Activated CD4-positive, alpha-beta T cell treated with anti-CD3 and anti-CD28 coated beads for 36 hours (primary cell): ENCODE data around the gene BEND6. TPM values are rescaled to one million over a fixed set of nuclear protein-coding genes. Genes with fewer than 3 reads are reported as not detected.
A peak's percentile ranks its signal among the peaks of the same experiment; 100 is the strongest.
"Not testable (repeated sequence)": the region's sequence is repeated elsewhere in the genome, so short reads cannot be mapped to it uniquely, and the experiment has no call there.

ENCODE experiments used
- ATAC-seq: fragments of 200-7000 bp; cut with Tn5 transposase; one replicate; pipeline ENCODE4 v1.10.0; 2021; ENCODE audit warnings: mild to moderate bottlenecking, moderate library complexity
- CTCF ChIA-PET: fragments of 350-600 bp; sonication (Branson Sonifier 250); formaldehyde crosslinking; loops from one replicate; lab custom pipeline; 2021; ENCODE audit warnings: antibody characterized with exemption; lab: Charles Lee
- POLR2A ChIA-PET: fragments of 350-600 bp; sonication (Branson Sonifier 250); formaldehyde crosslinking; loops from one replicate; lab custom pipeline; 2021; ENCODE audit warnings: antibody characterized with exemption, inconsistent platforms; lab: Charles Lee
- DNase-seq: peaks from one replicate; pipeline ENCODE4 v3.0.0-alpha.2; 2020
- H3K27ac Mint-ChIP-seq: one replicate; pipeline ENCODE4 v1.8.0; 2021; ENCODE audit warnings: mixed read lengths
- H3K27me3 Mint-ChIP-seq: one replicate; pipeline ENCODE4 v1.8.0; 2021; ENCODE audit warnings: mixed read lengths
- H3K36me3 Mint-ChIP-seq: one replicate; pipeline ENCODE4 v1.8.0; 2021; ENCODE audit warnings: low read depth, mixed read lengths
- H3K4me1 Mint-ChIP-seq: one replicate; pipeline ENCODE4 v1.8.0; 2021; ENCODE audit warnings: mixed read lengths
- H3K4me3 Mint-ChIP-seq: one replicate; pipeline ENCODE4 v1.8.0; 2021; ENCODE audit warnings: mild to moderate bottlenecking, moderate library complexity, mixed read lengths
- H3K9me3 Mint-ChIP-seq: one replicate; pipeline ENCODE4 v1.8.0; 2021; ENCODE audit warnings: low read depth, mixed read lengths
- intact Hi-C, 2 experiments: fragments of 100-400 bp; cut with DNase I in 1 of 2; cut with micrococcal nuclease in 1 of 2; formaldehyde crosslinking; loops; one replicate each; pipeline versions ENCODE4 v1.14.2 to v1.15.1; 2022 to 2024; cut with DNase I, micrococcal nuclease
- total RNA-seq, 2 experiments: library from RNA; stranded (reverse); gene quantifications; one replicate each; pipeline ENCODE4 v1.2.3, GENCODE V29; 2021

The BEND6 gene
- total RNA-seq, 2 experiments from 2014 or later = not detected

DNA sequence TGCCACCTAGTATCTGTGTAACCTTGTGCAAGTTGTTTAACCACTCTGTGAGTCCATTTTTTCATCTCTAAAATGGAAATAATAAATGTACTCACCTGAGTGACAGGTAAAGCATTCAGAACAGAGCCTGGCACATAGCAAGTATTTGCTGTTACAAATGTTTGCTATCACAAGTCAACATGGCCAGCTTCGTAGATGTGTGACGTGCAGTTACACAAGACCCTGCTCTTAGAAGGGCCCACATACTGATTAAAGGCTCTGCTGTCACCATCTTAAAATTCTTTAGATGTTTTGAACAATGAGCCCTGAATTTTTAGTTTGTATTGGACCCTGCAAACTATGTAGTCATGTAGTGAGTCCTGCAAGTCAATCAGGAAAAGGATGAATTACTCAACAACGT lies 51.2 kb downstream of the BEND6 start:
- no peaks in the 10 kb centered on the region for H3K9me3 Mint-ChIP-seq
- ATAC-seq (no peak), DNase-seq (no peak)
- intact Hi-C loops = no loop called here
- no peaks in the 10 kb centered on the region for H3K36me3 Mint-ChIP-seq
- ChIA-PET CTCF (no interaction called here), POLR2A (no interaction called here)
- no peak overlapping the region for H3K4me3 Mint-ChIP-seq
- H3K27me3 Mint-ChIP-seq = peaks cover 10% of the 10 kb centered on the region
- no peaks in the 10 kb centered on the region for H3K4me1 Mint-ChIP-seq
- H3K27ac Mint-ChIP-seq = no peak overlapping the region

GRCh38 chr6:57008069-57008468 lies 53.2 kb downstream of the BEND6 start:
- POLR2A ChIA-PET, H3K4me1 Mint-ChIP-seq, H3K27ac Mint-ChIP-seq, DNase-seq, intact Hi-C loops, H3K27me3 Mint-ChIP-seq, H3K9me3 Mint-ChIP-seq, H3K36me3 Mint-ChIP-seq, ATAC-seq, H3K4me3 Mint-ChIP-seq: not testable (repeated sequence)
- CTCF ChIA-PET = interaction anchor here (1.4 kb wide), 1 partner anchor 103 kb away, joined by 3 read pairs; no protein-coding TSS in a partner anchor

DNA sequence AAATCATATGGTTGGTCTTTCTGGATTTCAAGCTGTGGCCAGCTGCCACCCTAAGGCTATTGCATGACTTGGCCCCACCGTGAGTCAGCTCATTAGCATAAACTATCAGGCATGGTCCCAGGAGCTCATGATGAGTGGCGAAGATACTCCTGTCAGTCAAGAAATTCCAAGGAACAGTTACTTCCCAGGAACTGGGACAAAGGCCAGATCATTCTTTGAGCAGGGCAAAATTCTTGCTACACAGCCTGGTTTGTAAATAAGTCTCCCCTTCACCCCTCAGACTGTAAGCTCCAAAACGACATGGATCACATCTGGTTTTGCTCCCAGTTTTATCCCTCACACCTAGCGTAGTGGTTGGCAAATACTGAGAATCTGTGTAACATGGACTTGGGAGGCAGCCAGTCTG lies 58.6 kb downstream of the BEND6 start:
- H3K27me3 Mint-ChIP-seq = peaks cover 10% of the 10 kb centered on the region
- no peaks in the 10 kb centered on the region for H3K4me1 Mint-ChIP-seq
- no peaks in the 10 kb centered on the region for H3K9me3 Mint-ChIP-seq
- ATAC-seq (no peak), DNase-seq (no peak)
- no peak overlapping the region for H3K27ac Mint-ChIP-seq
- no peaks in the 10 kb centered on the region for H3K36me3 Mint-ChIP-seq
- H3K4me3 Mint-ChIP-seq = no peak overlapping the region
- intact Hi-C loops = no loop called here
- POLR2A ChIA-PET = no interaction called here
- CTCF ChIA-PET = no interaction called here

GRCh38 chr6:57017069-57017468 lies 62.2 kb downstream of the BEND6 start:
- POLR2A ChIA-PET = no interaction called here
- CTCF ChIA-PET = interaction anchor here (1.1 to 1.5 kb wide), 2 partner anchors 10 to 113 kb away, joined by 3 to 4 read pairs; no protein-coding TSS in a partner anchor
- no peaks in the 10 kb centered on the region for H3K36me3 Mint-ChIP-seq
- no peak for ATAC-seq
- no peak for DNase-seq
- peaks cover 4% of the 10 kb centered on the region for H3K27me3 Mint-ChIP-seq
- no peak overlapping the region for H3K4me3 Mint-ChIP-seq
- H3K9me3 Mint-ChIP-seq = no peaks in the 10 kb centered on the region
- no peak overlapping the region for H3K27ac Mint-ChIP-seq
- intact Hi-C loops = no loop called here
- H3K4me1 Mint-ChIP-seq = no peaks in the 10 kb centered on the region

DNA sequence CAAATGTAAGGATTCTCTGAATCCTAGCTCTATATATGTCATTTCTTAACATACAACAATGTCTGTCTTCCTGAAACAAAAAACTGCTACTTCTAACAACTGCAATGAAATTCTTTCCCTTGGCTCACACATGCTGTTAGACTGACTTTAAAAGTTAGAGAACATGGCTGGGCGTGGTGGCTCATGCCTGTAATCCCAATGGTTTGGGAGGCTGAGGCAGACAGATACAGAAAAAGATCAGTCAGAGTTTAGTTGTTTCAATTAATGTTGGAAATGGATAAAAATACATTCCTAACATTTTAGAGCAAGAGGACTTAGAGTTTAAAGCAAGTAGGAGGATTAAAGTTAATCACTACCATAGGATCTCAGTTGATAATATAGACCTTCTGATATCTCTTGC lies 62.9 kb downstream of the BEND6 start:
- POLR2A ChIA-PET = no interaction called here
- Mint-ChIP-seq H3K4me3 (no peak overlapping the region), H3K36me3 (no peaks in the 10 kb centered on the region)

GRCh38 chr6:57019434-57019833 lies 64.5 kb downstream of the BEND6 start:
- Mint-ChIP-seq H3K9me3 (peaks cover 1% of the 10 kb centered on the region), H3K27me3 (peaks cover 2% of the 10 kb centered on the region), H3K36me3 (peaks cover under 1% of the 10 kb centered on the region), H3K4me1 (no peaks in the 10 kb centered on the region), H3K27ac (no peak overlapping the region), H3K4me3 (no peak overlapping the region)
- intact Hi-C loops = no loop called here
- ChIA-PET POLR2A (no interaction called here), CTCF (interaction anchor here (0.7 to 1.4 kb wide), 2 partner anchors 15 to 303 kb away, joined by 3 to 4 read pairs; no protein-coding TSS in a partner anchor)
- ATAC-seq = no peak
- no peak for DNase-seq

More for the DNA sequence above, 62.9 kb downstream of the BEND6 start:
- intact Hi-C loops = no loop called here
- ATAC-seq (no peak), DNase-seq (no peak)
- CTCF ChIA-PET = interaction anchor here (0.7 to 1.5 kb wide), 6 partner anchors 8 to 114 kb away, joined by 3 to 4 read pairs (median 3); no protein-coding TSS in a partner anchor
- Mint-ChIP-seq H3K9me3 (no peaks in the 10 kb centered on the region), H3K27ac (no peak overlapping the region), H3K4me1 (no peaks in the 10 kb centered on the region), H3K27me3 (peaks cover 3% of the 10 kb centered on the region)

DNA sequence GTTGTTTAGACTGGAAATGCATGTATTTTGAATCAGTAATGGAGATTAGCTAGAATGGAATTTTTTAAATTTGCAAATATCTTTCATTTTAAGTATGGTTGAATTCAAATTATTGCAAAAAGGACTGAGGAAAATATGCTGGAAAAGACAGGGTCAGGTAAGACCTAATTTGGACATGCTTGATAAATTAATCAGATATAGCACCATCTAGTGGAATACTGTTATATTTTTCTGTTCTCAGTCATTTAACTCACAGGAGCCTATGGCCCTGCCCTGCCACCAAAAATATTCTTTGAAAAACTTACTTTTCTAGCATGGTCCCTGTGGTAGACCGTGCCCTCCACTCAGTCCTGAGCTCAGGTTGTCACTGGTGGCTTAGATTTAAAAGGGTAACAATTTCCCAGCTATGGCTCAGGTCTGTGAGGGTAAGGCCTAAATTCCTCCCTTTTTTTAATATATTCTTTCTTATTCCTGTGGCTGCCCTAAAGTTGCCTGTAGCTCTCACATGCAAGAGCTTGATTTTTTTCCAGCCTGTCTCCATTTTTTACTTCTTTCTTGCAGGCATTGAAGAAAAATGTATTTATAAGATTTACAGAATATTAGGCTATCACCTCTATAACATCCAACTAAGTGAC lies 66.3 kb downstream of the BEND6 start:
- intact Hi-C loops = loop anchor here (1.0 to 10.0 kb wide), 3 partner anchors 117 to 306 kb away; partner anchors contain the start of gene PRIM2 (in 1 of the 2)
- H3K4me3 Mint-ChIP-seq = no peak overlapping the region
- POLR2A ChIA-PET = no interaction called here
- peaks cover 4% of the 10 kb centered on the region for H3K36me3 Mint-ChIP-seq
- peaks cover 8% of the 10 kb centered on the region for H3K9me3 Mint-ChIP-seq
- CTCF ChIA-PET = interaction anchor here (0.6 to 1.9 kb wide), 13 partner anchors 9 to 612 kb away, joined by 3 to 13 read pairs (median 3); partner anchors contain the start of gene PRIM2
- DNase-seq = no peak
- no peaks in the 10 kb centered on the region for H3K4me1 Mint-ChIP-seq
- peaks cover 2% of the 10 kb centered on the region for H3K27me3 Mint-ChIP-seq
- no peak overlapping the region for H3K27ac Mint-ChIP-seq
- ATAC-seq = peak; percentile 39

- ATAC-seq = no peak
- ChIA-PET POLR2A (no interaction called here), CTCF (interaction anchor here (1.0 to 1.7 kb wide), 3 partner anchors 119 to 291 kb away, joined by 3 to 5 read pairs (median 3); no protein-coding TSS in a partner anchor)
- no peak for DNase-seq
- H3K27me3 Mint-ChIP-seq = peaks cover 7% of the 10 kb centered on the region
- no peaks in the 10 kb centered on the region for H3K4me1 Mint-ChIP-seq
- intact Hi-C loops = loop anchor here in 1 of 2 experiments (10.0 kb wide), 1 partner anchor 310 kb away; no protein-coding TSS in a partner anchor
- no peak overlapping the region for H3K27ac Mint-ChIP-seq
- peaks cover 8% of the 10 kb centered on the region for H3K9me3 Mint-ChIP-seq
- no peak overlapping the region for H3K4me3 Mint-ChIP-seq
- peaks cover 4% of the 10 kb centered on the region for H3K36me3 Mint-ChIP-seq
These were observed 69.4 kb downstream of the BEND6 start for GRCh38 chr6:57024321-57024720.

DNA sequence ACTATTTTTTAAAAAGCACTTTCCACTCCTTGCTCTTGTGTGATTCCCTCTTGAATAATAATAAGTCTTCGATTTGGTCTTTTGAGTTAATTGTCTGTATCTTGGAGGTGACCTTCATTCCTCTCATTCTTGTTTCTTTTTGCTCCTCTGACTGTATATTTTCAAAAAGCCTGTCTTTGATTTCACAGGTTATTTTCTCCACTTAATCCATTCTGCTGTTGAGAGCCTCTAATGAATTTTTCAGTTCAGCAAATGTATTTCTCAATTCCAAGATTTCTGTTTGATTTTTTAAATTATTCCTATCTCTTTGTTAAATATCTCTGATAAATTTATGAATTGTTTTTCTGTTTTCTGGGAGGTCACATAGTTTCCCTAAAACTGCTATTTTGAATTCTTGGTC lies 69.9 kb downstream of the BEND6 start:
- Mint-ChIP-seq H3K27me3 (peaks cover 8% of the 10 kb centered on the region), H3K4me1 (no peaks in the 10 kb centered on the region), H3K36me3 (peaks cover 4% of the 10 kb centered on the region), H3K9me3 (peaks cover 8% of the 10 kb centered on the region), H3K4me3 (no peak overlapping the region), H3K27ac (no peak overlapping the region)
- ChIA-PET CTCF (interaction anchor here (0.8 to 1.7 kb wide), 3 partner anchors 16 to 122 kb away, joined by 3 to 5 read pairs (median 3); no protein-coding TSS in a partner anchor), POLR2A (no interaction called here)
- ATAC-seq (no peak), DNase-seq (no peak)
- intact Hi-C loops = loop anchor here in 1 of 2 experiments (10.0 kb wide), 1 partner anchor 310 kb away; no protein-coding TSS in a partner anchor

GRCh38 chr6:57026001-57026400 lies 71.1 kb downstream of the BEND6 start:
- POLR2A ChIA-PET = no interaction called here
- Mint-ChIP-seq H3K27ac (no peak overlapping the region), H3K4me3 (no peak overlapping the region), H3K9me3 (peaks cover 8% of the 10 kb centered on the region), H3K27me3 (peaks cover 8% of the 10 kb centered on the region), H3K36me3 (peaks cover 4% of the 10 kb centered on the region), H3K4me1 (no peaks in the 10 kb centered on the region)
- no peak for ATAC-seq
- intact Hi-C loops = loop anchor here in 1 of 2 experiments (10.0 kb wide), 1 partner anchor 311 kb away; no protein-coding TSS in a partner anchor
- no peak for DNase-seq
- CTCF ChIA-PET = interaction anchor here (0.6 kb wide), 1 partner anchor 34 kb away, joined by 3 read pairs; no protein-coding TSS in a partner anchor

DNA sequence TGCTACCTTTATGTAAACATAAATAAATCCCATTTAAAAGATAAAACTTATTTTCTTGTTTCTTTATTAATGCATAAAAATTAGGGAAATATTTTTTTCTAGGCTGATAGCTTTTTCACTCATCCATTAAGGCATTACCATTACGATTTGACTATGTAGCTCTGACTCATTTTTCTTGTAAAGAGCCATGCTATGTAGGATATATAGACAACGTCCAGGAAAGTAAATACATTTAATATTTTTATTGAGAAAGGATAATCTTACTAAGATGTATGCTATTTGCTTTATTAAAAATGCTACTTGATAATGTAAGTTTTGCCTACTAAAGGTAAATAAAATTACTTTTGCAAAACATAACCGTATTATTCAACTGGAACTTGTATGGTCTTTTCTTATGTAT lies 72.4 kb downstream of the BEND6 start:
- no peak for ATAC-seq
- no peak overlapping the region for H3K27ac Mint-ChIP-seq
- CTCF ChIA-PET = interaction anchor here (1.0 kb wide), 1 partner anchor 9 kb away, joined by 3 read pairs; no protein-coding TSS in a partner anchor
- intact Hi-C loops = loop anchor here in 1 of 2 experiments (10.0 kb wide), 1 partner anchor 312 kb away; no protein-coding TSS in a partner anchor
- POLR2A ChIA-PET = no interaction called here
- H3K4me1 Mint-ChIP-seq = no peaks in the 10 kb centered on the region
- H3K9me3 Mint-ChIP-seq = peaks cover 8% of the 10 kb centered on the region
- peaks cover 8% of the 10 kb centered on the region for H3K27me3 Mint-ChIP-seq
- DNase-seq = no peak
- H3K4me3 Mint-ChIP-seq = no peak overlapping the region
- H3K36me3 Mint-ChIP-seq = peaks cover 4% of the 10 kb centered on the region
